OCI-LY3 (cell line): ENCODE data around the gene TMEM86B.
"Not testable (repeated sequence)": the region's sequence is repeated elsewhere in the genome, so short reads cannot be mapped to it uniquely, and the experiment has no call there.

Source experiments
- CTCF ChIP-seq: fragments of 200-600, 300-600 bp; sonication (generic); IDR thresholded peaks from 2 replicates; pipeline ENCODE4 v1.5.1; 2014; ENCODE audit warnings: antibody characterized with exemption, low read length, low read depth
- EZH2phosphoT487 ChIP-seq: fragments of 200-600 bp; shearing (Covaris generic); IDR thresholded peaks from 2 replicates; pipeline ENCODE4 v1.6.1; 2018; ENCODE audit warnings: antibody characterized with exemption, mixed run types, low read depth

GRCh38 chr19:55224679-55225414 lies 3.7 kb downstream of the TMEM86B start:
- not testable (repeated sequence) for TF ChIP-seq EZH2phosphoT487, CTCF
